HG03196 (cell line): ENCODE measurements around the gene GP1BB.

Source experiments
- ATAC-seq: cut with Tn5 transposase; IDR thresholded peaks from one replicate; pipeline ENCODE4 v1.9.1; 2021; ENCODE audit not compliant: unreplicated experiment

GP1BB gene

GRCh38 chr22:19739911-19740449 is 16.6 kb downstream of the GP1BB start:
- no peak for ATAC-seq

- ATAC-seq = no peak
These were observed 17.2 kb downstream of the GP1BB start for GRCh38 chr22:19740586-19740985.

- no peak for ATAC-seq
These were observed 17.7 kb downstream of the GP1BB start for GRCh38 chr22:19741053-19741452.

- ATAC-seq = no peak
These were observed 19.1 kb downstream of the GP1BB start for GRCh38 chr22:19742160-19743066.

GRCh38 chr22:19743081-19743480 is 19.7 kb downstream of the GP1BB start:
- no peak for ATAC-seq

GRCh38 chr22:19743651-19744050 is 20.3 kb downstream of the GP1BB start:
- ATAC-seq = no peak

GRCh38 chr22:19744350-19745006 is 21.1 kb downstream of the GP1BB start:
- no peak for ATAC-seq

- no peak for ATAC-seq
These were observed 22.1 kb downstream of the GP1BB start for GRCh38 chr22:19745155-19746101.

GRCh38 chr22:19746726-19747125 is 23.4 kb downstream of the GP1BB start:
- no peak for ATAC-seq

- no peak for ATAC-seq
These were observed 24.2 kb downstream of the GP1BB start for GRCh38 chr22:19747551-19747950.

GRCh38 chr22:19748139-19748538 is 24.8 kb downstream of the GP1BB start:
- ATAC-seq = no peak

GRCh38 chr22:19748991-19749664 is 25.8 kb downstream of the GP1BB start:
- no peak for ATAC-seq

- no peak for ATAC-seq
These were observed 26.5 kb downstream of the GP1BB start for GRCh38 chr22:19749876-19750275.

GRCh38 chr22:19750507-19751490 is 27.5 kb downstream of the GP1BB start:
- ATAC-seq = no peak

GRCh38 chr22:19751497-19752245 is 28.3 kb downstream of the GP1BB start:
- ATAC-seq = no peak

GRCh38 chr22:19753090-19753842 is 29.9 kb downstream of the GP1BB start:
- ATAC-seq = no peak

GRCh38 chr22:19753996-19754700 is 30.8 kb downstream of the GP1BB start:
- no peak for ATAC-seq
